Measurements from ENCODE around the gene ZNF397. TPM values are rescaled to one million over a fixed set of nuclear protein-coding genes. Genes with fewer than 3 reads are reported as not detected.
A peak's percentile ranks its signal among the peaks of the same experiment; 100 is the strongest.

The ZNF397 gene
- total and polyA plus RNA-seq, 7 experiments from 2014 or later, result 9.0 to 59.1 (median 14.5) TPM

GRCh38 chr18:35268821-35269220 is 28.0 kb downstream of the ZNF397 start:
- Histone ChIP-seq H3K27ac (ENCODE audit: low read depth, low read length) (no peak overlapping the region), H3K27me3 (ENCODE audit: control insufficient read depth in 2 of 2, insufficient read depth in 2 of 2, low read length in 2 of 2) (no peaks in the 10 kb centered on the region), H3K4me3 (ENCODE audit: low read length) (no peak overlapping the region), H3K9me3 (ENCODE audit: control insufficient read depth in 2 of 3, low read length in 3 of 3) (no peaks in the 10 kb centered on the region), H3K36me3 (ENCODE audit: control insufficient read depth in 2 of 3, insufficient read depth in 3 of 3, low read length in 3 of 3) (no peaks in the 10 kb centered on the region), H3K4me1 (ENCODE audit: control insufficient read depth in 2 of 2, insufficient read depth in 2 of 2, low read length in 2 of 2) (peaks cover 0 to 7% of the 10 kb centered on the region in 2 donors)
- CTCF ChIA-PET, result no interaction called here
- ATAC-seq (no peak), DNase-seq (no peak)
- Mint-ChIP-seq H3K9me3 (peaks cover 0 to 27% (median 4%) of the 10 kb centered on the region in 11 donors), H3K27me3 (no peaks in the 10 kb centered on the region), H3K4me1 (peaks cover 13 to 35% (median 26%) of the 10 kb centered on the region in 7 donors), H3K4me3 (peak overlapping the region; percentile 1 to 99 (median 96)), H3K27ac (peak overlapping the region in 6 of 9 donors; percentile 2 to 98 (median 80)), H3K36me3 (peaks cover 0 to 47% (median 5%) of the 10 kb centered on the region in 5 donors)
- POLR2A ChIA-PET, result interaction anchor here (0.7 to 4.6 kb wide), 5 partner anchors 10 to 24 kb away, joined by 3 to 32 read pairs (median 7); partner anchors contain the start of gene ZSCAN30
- intact Hi-C loops (cut with micrococcal nuclease), result loop anchor here in 1 of 2 donors (5.0 to 10.0 kb wide), 2 partner anchors 37 to 796 kb away; partner anchors contain the start of gene RPRD1A

GRCh38 chr18:35271656-35272055 is 30.8 kb downstream of the ZNF397 start:
- no peaks in the 10 kb centered on the region for H3K36me3 ChIP-seq (ENCODE audit: control insufficient read depth in 2 of 3, insufficient read depth in 3 of 3, low read length in 3 of 3)
- H3K27me3 ChIP-seq (ENCODE audit: control insufficient read depth in 2 of 2, insufficient read depth in 2 of 2, low read length in 2 of 2), result no peaks in the 10 kb centered on the region
- DNase-seq (no peak), ATAC-seq (no peak)
- H3K4me1 ChIP-seq (ENCODE audit: control insufficient read depth in 2 of 2, insufficient read depth in 2 of 2, low read length in 2 of 2), result peaks cover 0 to 7% of the 10 kb centered on the region in 2 donors
- Mint-ChIP-seq H3K9me3 (peaks cover 0 to 31% (median 5%) of the 10 kb centered on the region in 11 donors), H3K27ac (no peak overlapping the region), H3K36me3 (peaks cover 0 to 41% (median 5%) of the 10 kb centered on the region in 5 donors), H3K4me3 (no peak overlapping the region), H3K27me3 (no peaks in the 10 kb centered on the region), H3K4me1 (peaks cover 13 to 25% (median 17%) of the 10 kb centered on the region in 7 donors)
- H3K27ac ChIP-seq (ENCODE audit: low read depth, low read length), result no peak overlapping the region
- no peaks in the 10 kb centered on the region for H3K9me3 ChIP-seq (ENCODE audit: control insufficient read depth in 2 of 3, low read length in 3 of 3)
- intact Hi-C loops (cut with micrococcal nuclease), result no loop called here
- POLR2A ChIA-PET, result interaction anchor here (1.2 kb wide), 1 partner anchor 31 kb away, joined by 3 read pairs; no protein-coding TSS in a partner anchor
- no peak overlapping the region for H3K4me3 ChIP-seq (ENCODE audit: low read length)
- CTCF ChIA-PET, result no interaction called here

GRCh38 chr18:35276267-35276666 is 35.4 kb downstream of the ZNF397 start:
- Mint-ChIP-seq H3K36me3 (peaks cover 9 to 38% (median 16%) of the 10 kb centered on the region in 5 donors), H3K27ac (no peak overlapping the region), H3K27me3 (no peaks in the 10 kb centered on the region), H3K4me3 (no peak overlapping the region), H3K4me1 (peaks cover 2 to 23% (median 17%) of the 10 kb centered on the region in 7 donors), H3K9me3 (peaks cover 0 to 29% (median 8%) of the 10 kb centered on the region in 11 donors)
- Histone ChIP-seq H3K4me1 (ENCODE audit: control insufficient read depth in 2 of 2, insufficient read depth in 2 of 2, low read length in 2 of 2) (no peaks in the 10 kb centered on the region), H3K36me3 (ENCODE audit: control insufficient read depth in 2 of 3, insufficient read depth in 3 of 3, low read length in 3 of 3) (no peaks in the 10 kb centered on the region), H3K27ac (ENCODE audit: low read depth, low read length) (no peak overlapping the region), H3K9me3 (ENCODE audit: control insufficient read depth in 2 of 3, low read length in 3 of 3) (no peaks in the 10 kb centered on the region), H3K27me3 (ENCODE audit: control insufficient read depth in 2 of 2, insufficient read depth in 2 of 2, low read length in 2 of 2) (no peaks in the 10 kb centered on the region), H3K4me3 (ENCODE audit: low read length) (no peak overlapping the region)
- ChIA-PET CTCF (no interaction called here), POLR2A (no interaction called here)
- DNase-seq, result no peak
- ATAC-seq, result no peak
- intact Hi-C loops (cut with micrococcal nuclease), result no loop called here

DNA sequence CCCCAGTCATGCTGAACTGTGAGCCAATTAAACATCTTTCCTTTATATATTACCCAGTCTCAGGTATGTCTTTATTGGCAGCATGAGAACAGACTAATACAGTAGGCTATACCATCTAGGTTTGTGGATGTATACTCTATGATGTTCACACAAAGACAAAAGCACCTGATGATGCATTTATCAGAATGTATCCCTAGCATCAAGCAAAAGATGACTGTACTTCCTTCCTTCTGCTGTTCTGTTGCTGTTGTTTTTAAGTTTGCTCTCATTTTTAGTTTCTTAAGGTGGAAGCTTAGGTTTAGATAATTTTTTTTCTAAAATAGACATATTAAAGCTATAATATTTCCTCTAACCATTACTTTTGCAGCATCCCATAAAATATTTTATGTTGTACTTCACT is 36.8 kb downstream of the ZNF397 start:
- ChIA-PET CTCF (no interaction called here), POLR2A (no interaction called here)
- Mint-ChIP-seq H3K36me3 (peaks cover 9 to 49% (median 27%) of the 10 kb centered on the region in 5 donors), H3K4me3 (no peak overlapping the region), H3K27ac (peak overlapping the region in 1 of 9 donors; percentile 28), H3K9me3 (peaks cover 0 to 33% (median 8%) of the 10 kb centered on the region in 11 donors), H3K27me3 (no peaks in the 10 kb centered on the region), H3K4me1 (peaks cover 3 to 29% (median 17%) of the 10 kb centered on the region in 7 donors)
- Histone ChIP-seq H3K4me3 (ENCODE audit: low read length) (no peak overlapping the region), H3K9me3 (ENCODE audit: control insufficient read depth in 2 of 3, low read length in 3 of 3) (no peaks in the 10 kb centered on the region), H3K27me3 (ENCODE audit: control insufficient read depth in 2 of 2, insufficient read depth in 2 of 2, low read length in 2 of 2) (no peaks in the 10 kb centered on the region), H3K27ac (ENCODE audit: low read depth, low read length) (no peak overlapping the region), H3K4me1 (ENCODE audit: control insufficient read depth in 2 of 2, insufficient read depth in 2 of 2, low read length in 2 of 2) (no peaks in the 10 kb centered on the region), H3K36me3 (ENCODE audit: control insufficient read depth in 2 of 3, insufficient read depth in 3 of 3, low read length in 3 of 3) (peaks cover 0 to 3% (median 0%) of the 10 kb centered on the region in 3 experiments)
- intact Hi-C loops (cut with micrococcal nuclease), result no loop called here
- no peak for ATAC-seq
- peak in 1 of 9 donors; percentile 5 for DNase-seq

DNA sequence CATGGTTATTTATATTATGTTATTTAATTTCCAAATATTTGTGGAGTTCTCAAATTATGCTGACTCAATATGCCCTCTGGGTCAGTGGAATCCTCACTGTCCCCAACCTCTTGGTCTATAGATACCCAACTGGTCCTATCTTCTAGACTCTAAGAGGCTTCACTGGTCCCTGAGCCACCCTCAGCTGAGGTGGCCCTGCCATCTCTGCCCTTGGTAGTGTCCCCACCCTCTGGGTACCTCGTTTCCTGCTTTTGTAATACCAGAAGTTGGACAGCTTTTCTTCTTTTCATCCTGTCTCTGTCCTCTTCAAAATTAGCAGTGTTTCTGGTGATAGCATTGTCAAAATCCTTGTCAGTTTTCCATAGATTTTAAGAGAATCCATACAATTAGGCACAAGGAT is 37.3 kb downstream of the ZNF397 start:
- peaks cover 9 to 50% (median 31%) of the 10 kb centered on the region in 5 donors for H3K36me3 Mint-ChIP-seq
- H3K27ac ChIP-seq (ENCODE audit: low read depth, low read length), result no peak overlapping the region

DNA sequence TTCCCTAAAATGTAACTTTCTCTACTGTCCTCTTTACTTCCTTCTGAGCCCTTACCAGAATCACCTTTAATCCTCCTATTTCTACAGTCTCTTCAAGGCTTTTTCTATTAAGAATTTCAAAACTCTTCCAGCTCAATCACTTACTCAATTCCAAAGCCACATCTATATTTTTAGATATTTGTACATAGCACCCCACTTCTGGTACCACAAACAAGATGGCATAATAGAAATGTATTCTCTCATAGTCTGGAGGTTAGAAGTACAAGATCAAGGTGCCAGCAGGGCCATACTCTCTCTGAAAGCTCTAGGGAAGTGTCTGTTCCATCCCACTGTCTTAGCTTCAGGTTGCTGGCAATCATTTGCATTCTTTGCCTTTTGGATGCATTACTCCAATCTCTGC is 38.1 kb downstream of the ZNF397 start:
- H3K4me1 Mint-ChIP-seq, result peaks cover 3 to 32% (median 17%) of the 10 kb centered on the region in 7 donors

More for the DNA sequence above, 37.3 kb downstream of the ZNF397 start:
- no peak overlapping the region for H3K27ac Mint-ChIP-seq
- H3K4me3 Mint-ChIP-seq, result no peak overlapping the region
- Histone ChIP-seq H3K4me1 (ENCODE audit: control insufficient read depth in 2 of 2, insufficient read depth in 2 of 2, low read length in 2 of 2) (no peaks in the 10 kb centered on the region), H3K27me3 (ENCODE audit: control insufficient read depth in 2 of 2, insufficient read depth in 2 of 2, low read length in 2 of 2) (no peaks in the 10 kb centered on the region), H3K4me3 (ENCODE audit: low read length) (no peak overlapping the region), H3K9me3 (ENCODE audit: control insufficient read depth in 2 of 3, low read length in 3 of 3) (no peaks in the 10 kb centered on the region), H3K36me3 (ENCODE audit: control insufficient read depth in 2 of 3, insufficient read depth in 3 of 3, low read length in 3 of 3) (peaks cover 0 to 4% (median 0%) of the 10 kb centered on the region in 3 experiments)
- no peak for ATAC-seq
- DNase-seq, result no peak
- ChIA-PET CTCF (no interaction called here), POLR2A (no interaction called here)
- H3K4me1 Mint-ChIP-seq, result peaks cover 3 to 32% (median 17%) of the 10 kb centered on the region in 7 donors
- intact Hi-C loops (cut with micrococcal nuclease), result no loop called here
- peaks cover 0 to 31% (median 8%) of the 10 kb centered on the region in 11 donors for H3K9me3 Mint-ChIP-seq
- no peaks in the 10 kb centered on the region for H3K27me3 Mint-ChIP-seq

More for the DNA sequence above, 38.1 kb downstream of the ZNF397 start:
- Histone ChIP-seq H3K36me3 (ENCODE audit: control insufficient read depth in 2 of 3, insufficient read depth in 3 of 3, low read length in 3 of 3) (peaks cover 0 to 13% (median 0%) of the 10 kb centered on the region in 3 experiments), H3K27ac (ENCODE audit: low read depth, low read length) (no peak overlapping the region), H3K4me1 (ENCODE audit: control insufficient read depth in 2 of 2, insufficient read depth in 2 of 2, low read length in 2 of 2) (no peaks in the 10 kb centered on the region), H3K4me3 (ENCODE audit: low read length) (no peak overlapping the region), H3K27me3 (ENCODE audit: control insufficient read depth in 2 of 2, insufficient read depth in 2 of 2, low read length in 2 of 2) (no peaks in the 10 kb centered on the region), H3K9me3 (ENCODE audit: control insufficient read depth in 2 of 3, low read length in 3 of 3) (no peaks in the 10 kb centered on the region)
- Mint-ChIP-seq H3K9me3 (peaks cover 0 to 30% (median 8%) of the 10 kb centered on the region in 11 donors), H3K27ac (no peak overlapping the region), H3K4me3 (peak overlapping the region in 1 of 10 donors; percentile 22), H3K27me3 (no peaks in the 10 kb centered on the region), H3K36me3 (peaks cover 9 to 54% (median 31%) of the 10 kb centered on the region in 5 donors)
- ATAC-seq (no peak), DNase-seq (no peak)
- ChIA-PET POLR2A (interaction anchor here (0.6 to 1.0 kb wide), 2 partner anchors 10 to 11 kb away, joined by 3 to 4 read pairs; partner anchors contain the start of gene ZSCAN30), CTCF (interaction anchor here (0.6 kb wide), 1 partner anchor 134 kb away, joined by 3 read pairs; no protein-coding TSS in a partner anchor)
- intact Hi-C loops (cut with micrococcal nuclease), result no loop called here
